HG03139 (cell line): ENCODE data around the gene FAF1.

Source experiments
- ATAC-seq: cut with Tn5 transposase; IDR thresholded peaks from one replicate; pipeline ENCODE4 v1.9.1; 2021; ENCODE audit not compliant: unreplicated experiment

FAF1 gene

DNA sequence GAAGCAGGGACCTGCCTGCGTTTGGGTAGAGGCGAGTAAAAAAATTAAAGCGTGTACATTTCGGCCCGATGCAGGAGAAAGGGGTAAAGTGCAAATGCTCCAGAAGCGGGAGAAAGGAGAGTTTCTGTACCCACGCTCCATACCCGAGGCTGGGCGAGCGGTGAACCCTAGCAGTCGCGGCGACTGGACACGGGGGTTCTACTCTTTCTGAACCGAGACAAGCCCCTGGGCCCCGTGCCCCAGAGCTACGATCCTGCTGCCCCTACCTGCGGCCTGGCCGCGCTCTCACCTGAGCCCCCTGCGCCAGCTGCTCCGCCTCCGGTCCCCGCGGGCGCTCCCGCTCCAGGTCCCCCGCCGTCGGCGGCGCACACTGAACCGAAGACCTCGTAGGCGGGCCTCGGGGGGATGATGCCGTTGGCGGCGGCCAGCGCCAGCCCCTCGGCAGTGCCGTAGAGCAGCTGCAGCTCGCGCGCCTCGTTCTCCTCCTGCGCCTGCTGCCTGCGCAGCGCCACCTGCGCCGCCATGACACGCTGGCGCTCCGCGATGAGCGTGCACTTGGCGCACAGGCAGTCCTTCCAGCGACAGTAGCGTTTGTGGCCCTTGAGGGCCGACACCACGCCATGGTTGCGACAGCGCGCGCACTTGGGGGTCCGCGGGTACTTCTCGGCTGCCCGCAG is 539.2 kb downstream of the FAF1 start:
- no peak for ATAC-seq

DNA sequence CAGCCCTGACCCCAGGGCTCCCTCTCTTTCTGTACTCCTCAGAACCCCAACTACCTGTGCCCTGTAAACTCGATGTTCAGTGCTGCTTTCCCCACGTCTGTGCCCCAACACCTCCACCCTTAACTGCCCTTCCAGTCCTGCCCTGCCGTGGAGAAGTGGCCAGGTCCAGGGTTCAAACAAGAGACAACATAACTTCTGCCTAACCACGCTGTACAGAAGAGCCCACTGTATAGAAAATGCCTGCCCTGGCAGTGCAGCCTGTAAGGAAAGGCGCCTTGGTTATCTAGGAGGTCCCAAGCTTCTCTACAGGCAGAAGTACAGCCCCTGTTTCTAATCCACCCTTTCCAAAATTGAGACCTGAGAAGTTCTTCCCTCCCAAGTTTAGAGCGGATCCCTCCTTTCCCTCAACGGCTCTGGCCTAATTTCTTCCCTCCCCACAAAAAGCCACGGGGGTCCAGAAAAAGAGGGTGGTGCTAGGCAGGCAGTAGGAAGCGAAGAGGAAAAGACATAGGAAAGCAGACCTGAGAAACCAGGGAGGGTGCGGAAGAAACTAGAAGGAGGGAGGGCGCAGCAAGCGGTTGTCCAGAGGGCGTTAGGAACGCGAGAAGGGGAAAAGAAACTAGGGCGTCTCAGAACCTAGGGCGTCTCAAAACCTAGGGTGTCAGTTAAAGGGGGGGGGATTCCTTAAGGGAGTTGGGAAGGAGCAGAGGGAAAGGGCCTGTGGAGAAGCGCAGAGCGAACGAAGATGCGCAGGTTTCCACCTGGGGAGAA is 540.0 kb downstream of the FAF1 start:
- ATAC-seq: no peak

DNA sequence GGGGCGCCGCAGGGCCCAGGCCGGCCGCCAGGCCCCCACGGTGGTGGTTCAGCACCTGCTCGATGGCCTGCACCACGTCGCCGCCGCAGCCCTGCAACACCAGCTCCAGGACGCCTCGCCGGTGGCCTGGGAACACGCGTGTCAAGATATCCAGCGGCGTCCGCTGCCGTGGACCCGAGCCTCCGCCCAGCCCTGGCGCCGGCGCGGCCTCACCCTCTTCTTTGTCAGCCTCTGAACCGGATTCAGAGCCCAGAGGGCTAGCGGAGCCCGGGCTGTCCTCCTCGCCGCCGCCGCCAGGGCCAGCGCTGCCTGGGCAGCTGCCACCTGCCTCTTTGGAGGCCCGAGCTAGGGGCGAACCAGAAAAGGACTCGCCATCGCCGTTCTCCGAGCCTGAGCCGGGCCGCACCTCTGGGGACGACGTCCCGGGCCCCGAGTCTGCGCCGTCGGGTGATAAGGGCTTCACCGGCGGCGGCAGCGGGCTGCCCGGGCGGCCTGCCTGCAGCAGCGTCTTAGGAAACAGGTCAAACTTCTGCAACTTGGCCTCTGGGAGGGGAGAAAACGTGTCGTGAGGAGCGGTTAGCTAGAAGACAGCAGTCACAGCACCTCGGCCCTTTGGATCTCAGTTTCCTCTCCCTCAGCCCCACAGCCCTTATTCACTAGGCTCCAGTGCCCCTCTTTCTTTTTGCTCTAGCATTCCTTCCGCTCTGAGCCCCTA is 540.7 kb downstream of the FAF1 start:
- ATAC-seq: no peak

DNA sequence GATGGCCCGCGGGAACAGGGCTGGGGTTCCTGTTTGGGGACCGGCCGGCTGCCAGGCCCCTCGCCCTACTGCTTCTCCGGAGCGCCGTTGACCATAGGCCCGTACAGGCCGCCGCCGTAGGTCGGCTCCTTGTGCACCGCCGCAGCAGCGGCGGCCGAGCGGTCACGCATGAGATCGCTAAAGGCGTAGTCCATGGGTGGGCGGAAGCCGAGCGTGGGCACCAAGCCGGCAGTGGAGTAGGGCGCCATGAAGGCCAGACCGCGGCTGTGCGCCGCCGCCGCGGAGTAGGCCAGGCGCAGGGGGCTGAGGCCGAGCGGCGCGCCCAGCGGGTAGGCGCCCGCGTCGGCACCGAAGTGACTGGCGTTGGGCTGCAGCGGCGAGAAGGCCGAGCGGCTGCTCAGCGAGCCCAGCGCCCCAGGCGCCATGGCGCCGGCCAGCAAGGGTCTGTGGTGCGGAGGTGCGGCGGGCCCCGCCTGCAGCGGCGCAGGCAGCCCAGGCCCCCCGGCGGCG is 541.4 kb downstream of the FAF1 start:
- no peak for ATAC-seq

DNA sequence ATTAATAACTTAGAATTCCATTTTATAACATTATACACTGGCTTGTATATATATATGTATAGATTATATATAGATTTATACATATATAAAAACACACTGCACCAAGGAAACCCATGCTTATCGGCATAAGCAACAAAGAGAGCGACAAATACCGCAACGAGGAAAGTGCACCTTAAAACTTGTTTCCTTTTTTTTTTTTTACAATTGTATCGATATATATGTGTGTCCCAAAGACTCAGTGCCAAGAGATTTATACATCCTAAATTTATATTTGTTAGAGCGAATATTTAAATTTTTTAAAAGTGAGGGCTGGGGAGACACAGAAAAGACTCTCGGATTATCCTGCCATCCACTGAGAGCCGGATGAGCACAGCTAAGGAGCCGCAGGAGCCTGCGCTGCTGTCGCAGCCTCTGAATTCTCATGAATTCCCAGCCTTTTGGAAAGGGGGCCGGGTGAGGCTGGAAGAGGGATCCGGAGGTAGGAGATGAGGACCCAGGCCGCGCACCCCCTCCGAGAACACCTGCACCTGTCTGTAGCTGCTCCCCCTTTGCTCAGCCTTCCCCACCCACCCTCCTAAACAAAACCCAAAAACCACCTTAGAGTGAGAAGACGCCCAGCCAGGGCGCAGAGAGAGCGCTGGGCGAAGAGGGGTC is 542.0 kb downstream of the FAF1 start:
- ATAC-seq: no peak

DNA sequence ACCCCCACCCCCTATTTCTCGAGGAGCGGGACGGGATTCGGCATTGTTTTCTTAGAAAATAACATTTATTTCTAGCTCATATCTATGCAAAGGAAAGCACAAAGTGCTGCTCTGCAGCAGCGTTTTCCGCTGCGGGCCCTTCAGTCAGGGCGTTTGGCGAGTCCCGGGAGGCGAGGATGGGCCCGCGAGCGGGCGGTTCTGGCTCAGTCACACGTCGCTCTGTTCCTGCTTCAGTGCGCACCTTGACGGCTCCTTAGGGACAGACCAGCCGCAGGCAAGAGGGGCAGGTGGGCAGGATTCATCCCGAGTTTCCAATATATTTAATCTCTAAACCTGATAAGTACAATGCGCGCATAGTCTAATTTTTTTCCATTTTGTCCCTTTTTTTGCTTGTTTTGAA is 542.6 kb downstream of the FAF1 start:
- ATAC-seq: no peak

DNA sequence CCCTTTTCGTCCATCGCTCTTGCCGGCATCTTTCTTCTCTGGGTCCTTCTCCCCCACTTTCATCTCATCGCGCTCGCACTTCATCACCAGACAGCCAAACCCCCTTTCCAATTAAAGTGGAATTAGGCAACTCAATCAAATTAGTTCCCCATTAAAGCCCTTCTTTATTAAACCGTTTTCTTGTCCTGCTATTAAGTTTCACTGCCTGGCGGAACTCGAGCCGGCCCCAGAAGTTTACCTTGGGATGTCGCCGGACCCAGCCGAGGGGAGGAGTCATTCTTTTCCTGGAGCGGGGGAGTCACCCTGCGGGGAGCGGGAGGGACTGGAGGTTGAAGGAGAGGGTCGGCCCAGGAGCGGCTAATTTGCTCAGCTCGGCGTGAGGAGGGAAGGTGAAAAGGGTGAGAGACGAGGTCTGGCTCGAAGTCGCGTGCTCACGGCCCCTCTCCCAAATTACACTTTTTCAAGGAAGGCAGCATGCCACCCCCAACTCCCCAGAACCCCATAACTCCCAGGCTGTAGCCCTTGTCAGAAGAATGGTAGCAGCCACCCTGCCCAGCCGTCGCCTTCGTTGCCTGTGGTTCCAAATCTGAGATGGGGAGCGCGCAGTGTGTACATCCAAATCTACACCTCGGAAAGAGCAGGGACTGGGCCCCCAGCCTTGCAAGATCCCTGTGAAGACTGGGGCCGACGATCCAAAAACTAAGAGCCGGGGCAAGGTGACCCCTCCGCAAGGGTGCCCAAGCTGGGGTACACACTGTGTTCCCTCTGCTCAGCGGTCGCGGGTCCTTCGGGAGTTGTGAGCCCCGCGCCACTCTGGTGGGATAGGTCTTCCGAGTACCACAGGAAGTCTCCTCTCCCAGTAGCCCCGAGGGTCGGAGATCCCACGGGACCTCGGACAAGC is 543.3 kb downstream of the FAF1 start:
- no peak for ATAC-seq

DNA sequence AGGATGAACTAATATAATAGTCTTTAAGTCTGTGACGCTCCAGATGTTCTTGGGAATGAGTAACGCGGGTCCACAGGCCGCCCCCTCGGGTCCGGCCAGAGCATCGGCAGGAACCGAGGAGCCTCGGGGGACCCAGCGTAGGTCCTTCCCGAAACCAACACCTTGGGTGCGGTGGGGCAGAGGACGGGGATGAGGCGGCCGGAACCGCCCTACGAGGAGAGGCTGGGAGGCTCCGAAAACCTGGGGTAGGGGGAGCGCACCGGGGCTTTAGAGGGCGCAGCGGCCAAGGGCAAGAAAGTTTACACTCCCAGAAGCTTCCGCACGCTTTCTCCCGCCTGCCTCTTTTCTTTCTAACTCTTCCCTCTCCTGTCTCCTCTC is 543.9 kb downstream of the FAF1 start:
- ATAC-seq: no peak

DNA sequence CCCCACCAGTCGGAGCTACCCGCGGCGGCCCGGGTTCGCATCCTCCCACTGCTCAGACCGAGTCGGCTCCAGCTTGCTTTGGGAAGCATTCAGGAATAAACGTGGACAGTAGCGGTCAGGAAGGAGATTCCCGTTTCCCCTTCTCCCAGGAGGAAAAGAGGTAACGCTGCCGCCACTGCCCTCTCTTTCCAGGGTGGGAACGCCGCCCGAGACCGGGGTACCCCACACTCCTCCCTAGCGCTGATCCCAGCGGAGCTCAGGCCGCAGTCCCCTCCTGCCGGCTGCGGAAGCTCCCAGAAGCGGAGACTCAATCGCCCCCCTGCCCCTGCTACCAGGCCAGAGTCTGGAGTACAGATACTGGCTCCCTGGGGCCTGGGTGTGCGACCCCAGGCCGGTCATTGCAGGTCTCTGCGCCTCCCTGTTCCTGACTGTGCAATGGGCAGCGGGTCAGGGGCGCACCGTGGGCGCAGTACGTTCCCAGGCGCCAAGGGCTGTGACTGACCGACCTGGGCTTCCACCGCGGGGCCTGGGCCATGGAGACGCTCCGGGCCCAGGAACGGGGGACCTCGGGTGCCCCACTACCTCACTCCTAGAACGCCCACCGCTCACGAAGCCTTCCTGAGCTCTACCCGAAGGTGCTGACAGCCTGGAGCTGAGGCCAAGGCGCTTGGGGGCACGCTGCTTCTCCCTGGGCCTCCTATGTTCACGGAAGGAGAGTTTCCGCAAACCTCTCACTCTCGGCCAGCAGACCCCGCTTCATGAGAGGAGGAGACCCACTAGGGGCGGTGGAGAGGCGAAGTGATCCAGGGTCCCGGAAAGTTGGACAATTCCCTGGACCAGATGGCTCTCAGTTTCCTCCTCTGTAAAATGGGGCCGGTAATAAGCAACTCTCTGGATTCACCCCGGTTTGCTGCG is 544.6 kb downstream of the FAF1 start:
- ATAC-seq: no peak

DNA sequence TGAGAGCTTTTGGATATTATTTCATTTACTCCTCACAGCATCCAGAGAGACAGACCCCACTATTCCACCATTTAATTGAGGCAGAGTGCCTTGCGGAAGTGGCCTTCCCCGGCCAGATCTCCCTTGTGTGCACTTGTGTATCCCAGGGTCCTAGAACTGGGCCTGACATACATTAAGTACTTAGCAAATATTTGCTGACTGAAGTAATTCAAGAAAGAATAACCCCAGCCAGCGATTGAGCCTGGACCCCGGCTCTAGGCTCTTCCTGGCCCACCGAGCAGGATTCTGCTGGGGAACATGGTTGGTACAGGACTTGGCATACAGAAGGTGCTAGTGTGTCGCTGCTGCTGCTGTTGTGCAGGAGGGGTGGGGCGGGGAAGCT is 545.2 kb downstream of the FAF1 start:
- ATAC-seq: no peak

DNA sequence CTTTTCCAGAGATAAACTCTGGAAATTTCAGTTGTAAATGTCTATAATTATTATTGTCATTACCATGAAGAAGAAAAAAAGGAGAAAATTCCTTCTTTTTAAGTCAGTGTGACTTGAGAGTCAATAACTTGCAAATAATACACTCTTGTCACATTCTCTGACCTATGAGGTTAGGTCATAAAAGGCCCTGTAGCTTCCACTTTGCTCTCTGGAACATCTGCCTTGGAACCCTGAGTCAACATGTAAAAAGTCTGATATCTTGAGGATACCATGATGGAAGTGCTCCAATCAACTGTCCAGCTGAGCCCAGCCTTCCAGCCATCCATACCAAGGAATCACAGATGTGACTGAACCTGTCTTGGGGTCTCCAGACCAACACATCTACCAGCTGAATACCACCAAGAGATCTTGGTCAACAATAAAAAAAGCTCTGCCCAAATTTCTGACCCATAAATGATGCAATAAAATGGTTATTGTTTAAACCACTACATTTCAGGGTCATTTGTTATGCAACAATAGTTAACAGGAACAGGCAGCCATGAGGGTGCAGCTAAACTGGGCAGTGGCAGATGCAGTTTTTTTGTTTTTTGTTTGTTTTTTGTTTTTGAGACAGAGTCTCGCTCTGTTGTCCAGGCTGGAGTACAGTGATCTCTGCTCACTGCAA is 547.1 kb downstream of the FAF1 start:
- no peak for ATAC-seq

DNA sequence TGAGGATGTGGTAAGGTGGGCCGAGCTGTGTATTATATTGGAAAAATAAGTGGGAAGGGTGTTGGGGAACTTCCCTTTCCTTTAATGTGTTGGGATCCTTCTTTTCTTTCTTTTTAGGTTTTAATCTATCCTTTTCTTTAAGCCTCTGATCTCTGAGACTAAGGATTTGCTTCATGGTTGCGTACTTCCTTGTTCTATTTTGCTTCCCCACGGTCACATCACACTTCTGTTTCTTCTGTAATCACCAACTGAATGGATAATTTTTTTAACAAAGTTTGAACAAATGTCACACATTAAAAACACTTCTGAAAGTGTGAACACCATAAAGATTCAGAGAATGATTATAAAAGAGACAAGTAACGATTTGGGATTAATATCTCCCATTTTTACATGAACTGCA is 554.3 kb downstream of the FAF1 start:
- no peak for ATAC-seq

DNA sequence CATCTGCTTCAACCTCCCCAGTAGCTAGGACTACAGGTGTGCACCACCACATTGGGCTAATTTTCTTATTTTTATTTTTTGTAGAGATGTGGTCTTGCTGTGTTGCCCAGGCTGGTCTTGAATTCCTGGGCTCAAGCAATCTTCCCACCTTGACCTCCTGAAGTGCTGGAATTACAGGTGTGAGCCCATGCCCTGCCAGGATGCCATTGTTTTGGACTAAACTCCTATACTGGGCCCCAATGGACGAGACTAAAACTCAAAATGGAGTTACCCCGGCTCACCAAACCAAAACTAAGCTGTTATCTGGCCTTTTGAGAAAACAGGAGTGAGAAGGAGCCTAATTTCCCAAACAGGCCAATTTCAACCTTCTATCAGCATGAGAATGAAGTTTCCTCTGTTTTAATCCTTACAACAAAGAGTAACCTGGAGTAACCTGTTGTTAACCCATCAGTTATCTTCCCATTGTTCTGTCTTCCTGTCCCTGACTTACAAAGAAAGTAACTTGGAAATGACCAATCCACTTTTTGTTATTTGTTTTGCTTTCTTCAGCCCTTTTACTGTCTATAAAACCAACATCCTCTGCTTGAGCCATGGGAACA is 566.4 kb downstream of the FAF1 start:
- ATAC-seq: no peak
